GM19397 (cell line): Measurements from ENCODE around the gene SMOC1.

Source experiments
- ATAC-seq: cut with Tn5 transposase; IDR thresholded peaks from one replicate; pipeline ENCODE4 v1.9.1; 2021; ENCODE audit warnings: mild to moderate bottlenecking, moderate library complexity; ENCODE audit not compliant: unreplicated experiment

Gene SMOC1

DNA sequence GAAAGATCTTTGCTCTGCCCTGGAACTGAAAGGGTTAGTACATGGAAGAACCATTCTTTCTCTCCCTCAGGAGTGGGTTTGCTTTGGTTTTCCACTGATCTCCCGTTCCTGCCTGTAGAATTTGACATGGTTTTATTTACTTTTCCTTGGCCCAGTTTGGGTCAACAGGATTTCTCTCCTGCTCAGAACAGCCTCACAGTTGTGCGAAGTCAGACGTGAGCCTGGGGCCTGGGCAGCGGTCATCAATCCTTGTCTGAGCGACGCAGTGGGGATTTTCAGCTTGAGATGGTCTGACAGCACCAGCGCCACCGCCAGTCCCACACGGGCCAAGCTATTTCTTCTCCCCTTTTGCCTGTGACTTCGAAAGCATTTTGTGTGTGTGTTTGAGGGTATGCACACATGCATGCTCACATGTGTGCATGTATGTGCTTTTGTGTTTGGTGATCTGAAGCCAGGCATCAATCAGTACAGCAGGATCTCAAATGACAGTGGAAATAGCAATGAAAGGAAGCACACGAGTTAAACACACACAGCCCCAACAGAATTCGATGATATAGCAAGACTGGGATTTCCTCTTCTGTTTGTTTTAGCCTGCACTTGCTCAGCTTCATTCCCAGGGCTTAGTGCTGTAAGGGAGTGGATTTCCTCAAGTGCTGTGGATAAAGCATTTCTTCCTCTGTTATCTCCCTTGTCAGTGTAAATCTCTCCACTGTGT, 58.3 kb downstream of the SMOC1 start:
- no peak for ATAC-seq

- no peak for ATAC-seq
Measured at GRCh38 chr14:69938751-69939150, 59.5 kb downstream of the SMOC1 start.

DNA sequence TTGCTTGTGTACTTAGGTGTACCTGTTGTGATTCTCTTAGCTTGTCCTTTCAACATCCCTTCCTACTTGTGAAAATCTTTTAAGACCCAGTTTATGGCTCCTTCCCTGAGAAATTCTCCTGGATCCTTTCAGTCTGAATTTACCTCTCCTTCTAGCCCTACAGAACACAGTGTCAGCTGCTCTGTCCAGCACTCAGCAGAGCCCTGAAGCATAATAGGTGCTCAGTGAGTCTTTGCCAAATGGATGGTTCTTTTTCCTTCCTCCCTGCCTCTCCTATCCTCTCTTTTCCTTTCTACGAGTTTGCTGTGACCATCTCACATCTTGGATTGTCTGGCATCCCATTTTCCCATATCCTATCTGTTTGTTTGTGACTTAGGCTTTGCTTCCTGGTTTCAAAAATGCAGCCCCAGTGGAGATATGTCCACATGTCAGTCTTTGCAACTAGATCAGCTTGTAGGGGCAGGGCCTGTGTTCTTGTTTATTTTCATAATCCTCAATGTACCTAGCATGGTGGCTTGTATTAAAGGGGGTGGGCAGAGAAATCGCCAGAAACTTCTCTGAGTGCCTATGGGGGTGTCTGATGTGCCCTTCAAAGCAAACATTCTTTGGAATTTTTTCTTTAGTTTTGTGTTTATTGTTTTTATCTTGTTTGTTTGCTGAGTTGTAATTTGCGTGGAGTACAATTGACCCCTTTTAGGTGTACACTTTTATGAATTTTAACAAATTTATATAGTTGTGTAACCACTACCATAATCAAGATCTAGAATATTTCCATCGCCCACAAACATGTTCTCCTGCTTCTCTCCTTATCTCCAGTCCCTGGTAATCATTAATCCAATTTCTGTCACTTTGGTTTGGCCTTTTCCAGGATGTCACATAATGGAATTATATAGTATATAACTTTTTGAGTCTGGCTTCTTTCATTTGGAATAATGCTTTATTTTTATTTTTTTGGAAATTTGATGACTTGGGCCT, 62.8 kb downstream of the SMOC1 start:
- ATAC-seq = no peak

DNA sequence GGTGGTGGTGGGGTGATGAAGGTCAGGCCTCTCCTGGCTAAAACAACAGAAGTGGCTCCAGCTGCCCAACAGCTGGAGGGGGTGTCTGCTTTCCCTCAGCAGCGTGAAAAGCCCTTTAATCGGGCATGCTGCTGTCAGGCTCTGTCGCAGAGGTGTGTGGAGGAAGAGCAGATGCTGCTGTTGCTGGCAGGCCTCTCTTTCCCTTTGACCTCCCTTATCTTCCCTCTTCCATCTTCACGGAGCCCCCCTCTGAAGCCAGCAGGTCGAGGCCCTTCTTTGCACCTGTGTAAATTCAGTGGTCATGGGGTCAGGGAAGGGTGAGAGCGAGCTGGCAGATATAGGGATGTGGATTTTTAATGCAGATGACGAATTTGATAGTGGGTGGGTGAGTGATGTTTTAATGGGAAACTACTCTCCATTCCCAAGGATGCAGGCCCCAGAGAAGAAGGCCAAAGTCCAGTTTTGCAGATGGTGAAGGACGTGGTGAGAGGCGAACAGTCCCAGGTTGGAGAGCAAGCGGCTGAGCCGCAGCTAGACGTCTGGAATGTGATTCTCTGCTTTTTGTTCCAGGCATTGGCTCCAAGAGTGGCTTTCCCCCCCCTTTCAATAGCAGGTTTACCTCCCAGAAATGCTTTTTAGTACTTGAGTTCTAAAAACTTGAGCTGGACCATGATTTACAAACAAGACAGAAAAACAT, 64.0 kb downstream of the SMOC1 start:
- no peak for ATAC-seq

DNA sequence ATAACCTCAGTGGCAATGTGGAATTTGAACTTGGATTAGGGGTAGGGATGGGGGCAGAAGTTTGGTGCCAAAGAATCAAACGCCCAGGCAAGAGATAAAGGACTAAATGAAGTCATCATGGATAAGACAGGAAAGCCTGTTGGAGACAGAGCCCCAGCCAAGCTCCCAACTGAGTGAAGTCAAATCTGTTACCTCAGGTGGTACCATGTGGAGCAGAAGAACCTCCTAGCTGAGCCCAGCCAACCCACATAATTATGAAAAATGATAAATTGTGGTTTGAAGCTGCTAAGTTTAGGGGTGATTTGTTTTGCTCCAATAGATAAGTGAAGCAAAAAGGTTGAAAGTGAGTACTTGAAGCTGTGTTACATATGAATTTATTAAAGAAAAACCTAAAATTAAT, 66.1 kb downstream of the SMOC1 start:
- ATAC-seq = no peak

DNA sequence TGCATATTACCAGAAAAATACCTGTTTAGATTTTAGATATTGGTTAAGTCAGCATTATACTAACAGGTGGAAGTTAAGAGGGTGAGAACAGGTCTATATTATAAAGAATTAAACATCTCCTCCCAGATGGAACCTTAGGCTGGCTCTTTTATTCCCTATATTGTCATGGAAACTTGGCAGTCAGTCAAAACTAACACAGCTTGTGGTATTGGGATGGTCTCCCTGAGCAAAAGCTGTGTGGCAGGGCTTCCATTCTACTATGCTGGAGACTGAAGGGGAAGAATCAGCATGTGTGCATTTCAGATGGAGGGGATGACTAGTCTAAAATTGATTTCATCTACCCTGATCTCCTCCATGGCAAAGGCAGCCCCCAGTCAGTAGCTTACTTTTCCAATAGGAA, 66.7 kb downstream of the SMOC1 start:
- ATAC-seq = no peak

DNA sequence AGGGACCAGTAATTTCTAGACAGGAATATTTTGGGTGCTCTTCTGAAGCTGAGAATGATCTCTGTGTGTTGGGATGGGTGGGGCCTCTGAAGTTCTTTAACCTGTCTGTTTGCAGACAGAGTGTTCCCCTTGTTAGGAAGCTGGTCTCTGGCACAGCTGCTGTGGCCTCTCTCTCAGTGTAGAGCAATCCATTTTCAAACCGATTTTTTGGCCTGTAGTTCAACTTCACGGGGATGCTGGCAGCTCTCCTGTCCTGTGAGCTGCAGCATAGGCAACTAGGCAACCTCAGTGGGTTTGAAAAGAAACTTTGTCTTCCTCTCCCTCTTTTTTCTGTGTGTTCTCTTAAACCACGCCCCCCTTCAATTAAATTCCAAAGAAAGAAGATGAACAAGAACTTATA, 69.1 kb downstream of the SMOC1 start:
- ATAC-seq = no peak

GRCh38 chr14:69951263-69951662, 72.0 kb downstream of the SMOC1 start:
- ATAC-seq = no peak

DNA sequence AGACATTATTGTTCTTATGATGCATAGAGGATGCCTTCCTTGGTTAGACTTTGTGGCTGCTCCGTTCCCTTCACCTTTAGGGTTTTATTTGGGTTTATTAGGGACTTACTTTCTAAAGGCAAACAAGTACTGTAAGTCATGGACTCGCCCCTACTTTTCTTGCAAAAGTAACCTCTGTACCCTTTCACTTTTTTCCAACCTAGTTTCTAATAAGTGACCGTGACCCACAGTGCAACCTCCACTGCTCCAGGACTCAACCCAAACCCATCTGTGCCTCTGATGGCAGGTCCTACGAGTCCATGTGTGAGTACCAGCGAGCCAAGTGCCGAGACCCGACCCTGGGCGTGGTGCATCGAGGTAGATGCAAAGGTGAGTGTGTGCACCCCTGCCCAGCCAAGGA, 72.7 kb downstream of the SMOC1 start:
- ATAC-seq = no peak

- ATAC-seq = no peak
Measured at GRCh38 chr14:69953266-69953915, 74.2 kb downstream of the SMOC1 start.

- no peak for ATAC-seq
Measured at GRCh38 chr14:69955855-69956845, 76.9 kb downstream of the SMOC1 start.

GRCh38 chr14:69956970-69957369, 77.8 kb downstream of the SMOC1 start:
- ATAC-seq = no peak

- ATAC-seq = no peak
Measured at GRCh38 chr14:69957986-69958385, 78.8 kb downstream of the SMOC1 start.

DNA sequence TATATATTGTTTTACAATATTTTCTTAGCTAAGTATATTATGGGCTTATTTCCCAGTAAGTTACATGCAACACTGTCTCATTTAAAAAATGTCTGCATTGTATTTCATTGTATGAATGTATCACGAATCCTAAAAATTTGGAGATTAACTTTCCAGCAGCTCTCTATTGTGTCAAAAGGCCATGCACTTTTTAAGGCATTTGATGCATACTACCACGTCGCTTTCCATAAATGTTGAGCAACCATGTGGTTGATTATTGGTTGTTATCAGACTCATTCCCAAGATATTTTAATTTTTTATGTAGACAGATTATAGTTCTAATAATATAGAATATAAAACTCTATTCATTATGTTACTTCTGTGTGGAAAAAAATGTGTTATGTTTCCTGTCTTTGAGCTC, 79.9 kb downstream of the SMOC1 start:
- ATAC-seq = no peak

DNA sequence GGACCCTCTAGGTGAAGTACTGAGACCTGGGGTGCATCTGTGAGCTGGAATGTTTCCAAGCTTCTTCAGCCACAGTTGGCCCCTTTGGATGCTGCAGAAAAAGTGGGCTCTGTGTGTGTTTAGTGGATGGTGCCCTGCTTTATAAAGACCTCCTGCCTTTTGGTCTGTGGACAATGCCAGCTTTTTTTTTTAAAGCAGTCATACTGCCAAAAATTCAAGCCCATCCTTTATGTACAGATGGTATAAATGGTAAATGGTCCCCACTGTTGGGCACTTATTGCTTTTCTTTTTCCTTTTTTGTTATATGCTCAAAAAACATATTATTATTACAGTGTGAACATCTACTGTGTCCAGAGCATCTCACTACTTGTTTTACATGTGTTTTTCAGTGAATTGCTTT, 81.1 kb downstream of the SMOC1 start:
- ATAC-seq = no peak

- no peak for ATAC-seq
Measured at GRCh38 chr14:69963966-69964365, 84.8 kb downstream of the SMOC1 start.

GRCh38 chr14:69964841-69965240, 85.6 kb downstream of the SMOC1 start:
- no peak for ATAC-seq

- ATAC-seq = no peak
Measured at GRCh38 chr14:69968132-69968531, 88.9 kb downstream of the SMOC1 start.

DNA sequence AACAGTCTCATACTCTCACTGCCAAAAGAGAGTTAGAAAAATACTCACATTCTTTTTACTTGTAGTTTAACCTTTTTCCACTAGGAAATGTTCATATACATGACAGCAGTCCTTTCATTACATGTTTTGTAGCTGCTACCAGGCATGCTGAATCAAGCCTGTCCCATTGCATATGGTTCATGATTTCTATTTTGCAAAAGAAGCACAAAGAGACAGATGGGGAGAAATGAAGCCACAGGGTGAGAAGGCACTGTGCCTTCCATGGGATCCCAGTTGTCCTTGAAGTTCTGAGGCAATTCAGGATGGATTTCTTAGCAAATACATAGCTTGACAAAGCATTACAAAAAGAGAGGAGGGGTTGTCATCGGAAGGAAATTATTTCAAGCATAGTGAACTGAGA, 89.5 kb downstream of the SMOC1 start:
- no peak for ATAC-seq

GRCh38 chr14:69972755-69973154, 93.5 kb downstream of the SMOC1 start:
- no peak for ATAC-seq
